Large intestine (tissue), 3 donors: Measurements from ENCODE around the gene EXOC3L2. TPM values are rescaled to one million over a fixed set of nuclear protein-coding genes. Genes with fewer than 3 reads are reported as not detected.

Experiments
- DNase-seq, 2 donors: peaks; one replicate each; pipeline versions ENCODE4 v3.0.0 to v3.0.0-alpha.2; 2013
- H3K27ac ChIP-seq: one replicate; pipeline ENCODE4 v1.5.1; 2013; ENCODE audit warnings: low read length
- H3K27me3 ChIP-seq: 2 replicates; pipeline ENCODE4 v1.6.1; 2013; ENCODE audit warnings: low read length; ENCODE audit not compliant: control insufficient read depth, insufficient read depth
- H3K36me3 ChIP-seq: 2 replicates; pipeline ENCODE4 v1.6.1; 2013; ENCODE audit warnings: low read length; ENCODE audit not compliant: control insufficient read depth, insufficient read depth
- H3K4me1 ChIP-seq: one replicate; pipeline ENCODE4 v1.6.1; 2013; ENCODE audit warnings: low read length; ENCODE audit not compliant: control insufficient read depth, insufficient read depth
- H3K4me3 ChIP-seq: one replicate; pipeline ENCODE4 v1.5.1; 2013; ENCODE audit warnings: low read length
- H3K9me3 ChIP-seq: one replicate; pipeline ENCODE4 v1.6.1; 2013; ENCODE audit warnings: mild to moderate bottlenecking, low read depth, low read length, moderate library complexity; ENCODE audit not compliant: control insufficient read depth
- WGBS: methylation state at CpG from one replicate; pipeline ENCODE4 v1.1.5; 2013; ENCODE audit warnings: low lambda C conversion rate; ENCODE audit not compliant: insufficient coverage; 5-methylcytosine and 5-hydroxymethylcytosine counted together
- polyA plus RNA-seq: library from polyadenylated mRNA; unstranded; fragments of 120-200 nt; gene quantifications from one replicate; pipeline ENCODE4 v1.2.1, GENCODE V29; 2013

The EXOC3L2 gene
- polyA plus RNA-seq, 1 donor: 1.7 TPM

- Histone ChIP-seq H3K4me3 (no peak overlapping the region), H3K36me3 (no peaks in the 10 kb centered on the region), H3K9me3 (no peaks in the 10 kb centered on the region), H3K27me3 (no peaks in the 10 kb centered on the region), H3K4me1 (peaks cover 3% of the 10 kb centered on the region), H3K27ac (no peak overlapping the region)
- DNase-seq: no peak
- WGBS: no CpG with 5 or more reads among the region's 4 CpGs
Observed at GRCh38 chr19:45172173-45172572, 73.0 kb downstream of the EXOC3L2 start.

DNA sequence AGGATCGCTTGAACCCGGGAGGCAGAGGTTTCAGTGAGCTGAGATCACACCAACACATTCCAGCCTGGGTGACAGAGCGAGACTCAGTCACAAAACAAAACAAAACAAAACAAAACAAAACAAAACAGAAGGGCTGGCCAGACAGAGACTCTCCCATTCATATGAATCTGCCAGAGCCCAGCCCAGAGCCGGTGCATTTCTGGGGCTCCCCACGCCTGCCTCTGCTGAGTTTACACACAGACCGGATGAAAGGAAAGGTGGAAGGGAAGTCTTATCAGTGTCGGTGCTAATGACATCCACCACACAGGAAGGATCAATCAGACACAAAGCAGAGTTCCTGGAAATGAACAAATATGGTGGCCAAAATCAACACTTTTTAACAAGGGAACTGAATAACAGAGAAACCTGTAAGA is 74.0 kb downstream of the EXOC3L2 start:
- Histone ChIP-seq H3K36me3 (no peaks in the 10 kb centered on the region), H3K4me3 (no peak overlapping the region), H3K27me3 (no peaks in the 10 kb centered on the region), H3K9me3 (no peaks in the 10 kb centered on the region), H3K27ac (no peak overlapping the region), H3K4me1 (no peaks in the 10 kb centered on the region)
- no CpG with 5 or more reads among the region's 7 CpGs for WGBS
- DNase-seq: no peak

DNA sequence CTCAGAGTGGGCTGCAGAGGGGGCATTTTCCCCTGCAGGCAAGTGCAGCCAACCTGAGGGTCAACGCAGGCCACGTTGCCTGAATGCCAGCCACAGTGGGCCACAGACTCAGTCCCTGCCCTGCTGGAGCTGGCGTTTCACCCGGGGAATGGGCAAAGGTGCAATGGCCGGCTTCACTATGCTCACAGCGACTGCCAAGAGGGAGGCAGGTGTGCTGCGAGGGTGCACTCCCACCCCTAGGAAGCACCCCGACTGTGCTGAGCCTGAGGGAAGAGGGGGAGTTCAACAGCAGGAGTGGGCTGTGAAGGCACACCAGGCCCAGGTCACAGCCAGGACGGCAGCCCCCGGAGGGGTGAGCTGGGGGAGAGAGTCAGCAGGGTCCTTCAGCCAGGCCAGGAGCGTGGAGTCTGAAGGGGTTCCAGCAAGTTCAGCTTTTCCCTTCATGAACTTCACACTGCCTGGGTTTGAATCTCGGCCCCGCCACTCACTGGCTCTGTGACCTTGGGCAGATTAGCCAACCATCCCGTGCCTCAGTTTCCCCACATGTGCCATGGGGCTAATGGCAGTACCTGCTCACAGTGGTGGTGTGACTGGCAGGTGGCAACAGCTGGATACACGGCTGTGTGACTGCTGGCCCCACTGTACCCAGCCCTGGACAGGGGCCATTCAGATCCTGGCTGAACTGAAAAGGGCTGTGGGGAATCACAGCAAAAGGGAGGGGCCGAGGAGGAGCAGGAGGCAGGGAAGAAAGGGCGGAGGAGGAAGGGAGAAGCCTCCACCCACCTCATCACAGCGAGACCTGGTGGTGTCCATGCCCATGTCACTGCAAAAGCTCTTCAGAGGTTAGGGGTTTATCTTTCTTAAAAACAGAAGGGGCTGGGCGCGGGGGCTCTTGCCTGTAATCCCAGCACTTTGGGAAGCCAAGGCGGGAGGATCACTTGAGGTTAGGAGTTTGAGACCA is 74.8 kb downstream of the EXOC3L2 start:
- no peaks in the 10 kb centered on the region for H3K27me3 ChIP-seq
- H3K9me3 ChIP-seq: no peaks in the 10 kb centered on the region
- no peak for DNase-seq
- WGBS: no CpG with 5 or more reads among the region's 21 CpGs
- H3K4me1 ChIP-seq: no peaks in the 10 kb centered on the region
- no peak overlapping the region for H3K27ac ChIP-seq
- H3K4me3 ChIP-seq: no peak overlapping the region
- no peaks in the 10 kb centered on the region for H3K36me3 ChIP-seq

DNA sequence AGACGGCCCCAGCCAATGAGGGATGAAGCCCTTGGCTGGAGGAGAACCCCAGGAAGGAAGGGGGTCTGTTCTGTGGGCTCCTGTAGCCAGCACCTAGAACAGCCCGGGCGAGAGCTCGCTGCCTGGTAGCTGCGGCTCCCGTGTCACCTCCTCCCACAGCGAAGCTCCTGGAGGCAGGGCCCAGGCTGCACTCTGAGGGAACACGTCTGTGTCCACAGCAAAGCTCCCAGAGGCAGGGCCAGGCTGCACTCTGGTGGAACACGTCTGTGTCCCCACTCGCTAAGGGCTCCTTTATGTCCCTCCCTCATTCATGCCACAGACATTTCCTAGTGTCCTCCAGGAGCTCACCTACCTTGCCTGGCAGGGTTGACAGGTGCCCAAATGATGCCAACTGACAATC is 75.6 kb downstream of the EXOC3L2 start:
- no peaks in the 10 kb centered on the region for H3K4me1 ChIP-seq
- no peaks in the 10 kb centered on the region for H3K27me3 ChIP-seq
- no peak overlapping the region for H3K27ac ChIP-seq
- H3K36me3 ChIP-seq: no peaks in the 10 kb centered on the region
- WGBS: no CpG with 5 or more reads among the region's 10 CpGs
- H3K9me3 ChIP-seq: no peaks in the 10 kb centered on the region
- H3K4me3 ChIP-seq: no peak overlapping the region
- no peak for DNase-seq

DNA sequence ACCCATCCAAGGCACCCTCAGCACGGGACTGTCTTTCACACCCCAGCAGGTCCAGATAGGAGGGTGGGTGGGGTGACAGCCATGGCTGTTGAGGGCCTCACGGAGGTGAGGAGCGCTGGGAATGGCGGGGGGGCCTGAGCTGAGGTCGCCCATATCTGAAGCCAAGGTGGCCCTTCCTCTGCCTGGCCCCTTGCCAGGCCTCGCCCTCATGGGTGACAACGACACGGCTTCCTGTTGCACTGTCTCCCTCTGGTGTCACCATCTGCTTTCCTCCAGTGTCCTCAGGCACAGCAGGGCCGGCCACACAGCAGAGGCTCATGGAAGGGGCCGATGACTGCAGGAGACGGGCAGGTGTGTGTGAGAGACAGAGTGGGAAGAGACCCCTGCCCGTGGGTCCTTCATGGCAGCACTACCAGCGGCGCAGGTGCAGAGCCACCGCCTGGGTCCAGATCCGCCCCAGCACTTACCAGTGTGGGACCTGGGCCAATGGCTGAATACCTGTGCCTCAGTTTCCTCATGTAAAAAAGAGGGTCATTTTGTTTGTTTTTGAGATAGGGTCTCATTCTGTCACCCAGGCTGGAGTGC is 76.3 kb downstream of the EXOC3L2 start:
- H3K9me3 ChIP-seq: no peaks in the 10 kb centered on the region
- peak in 1 of 2 donors; percentile 42 for DNase-seq
- no peaks in the 10 kb centered on the region for H3K27me3 ChIP-seq
- H3K36me3 ChIP-seq: no peaks in the 10 kb centered on the region
- no peaks in the 10 kb centered on the region for H3K4me1 ChIP-seq
- H3K27ac ChIP-seq: no peak overlapping the region
- no peak overlapping the region for H3K4me3 ChIP-seq
- WGBS: no CpG with 5 or more reads among the region's 16 CpGs

GRCh38 chr19:45166723-45167252 is 78.4 kb downstream of the EXOC3L2 start:
- Histone ChIP-seq H3K27ac (no peak overlapping the region), H3K36me3 (no peaks in the 10 kb centered on the region), H3K4me3 (no peak overlapping the region), H3K27me3 (no peaks in the 10 kb centered on the region), H3K9me3 (no peaks in the 10 kb centered on the region), H3K4me1 (no peaks in the 10 kb centered on the region)
- no peak for DNase-seq
- WGBS: no CpG with 5 or more reads among the region's 14 CpGs

GRCh38 chr19:45164577-45165335 is 80.5 kb downstream of the EXOC3L2 start:
- Histone ChIP-seq H3K27ac (no peak overlapping the region), H3K27me3 (peaks cover 12% of the 10 kb centered on the region), H3K4me3 (no peak overlapping the region), H3K4me1 (peaks cover 19% of the 10 kb centered on the region), H3K36me3 (no peaks in the 10 kb centered on the region), H3K9me3 (no peaks in the 10 kb centered on the region)
- WGBS: no CpG with 5 or more reads among the region's 27 CpGs
- peak; percentile 59 to 66 for DNase-seq

- no peak overlapping the region for H3K4me3 ChIP-seq
- H3K27ac ChIP-seq: no peak overlapping the region
- no peaks in the 10 kb centered on the region for H3K9me3 ChIP-seq
- peaks cover 21% of the 10 kb centered on the region for H3K4me1 ChIP-seq
- peaks cover 14% of the 10 kb centered on the region for H3K27me3 ChIP-seq
- DNase-seq: no peak
- no peaks in the 10 kb centered on the region for H3K36me3 ChIP-seq
- no CpG with 5 or more reads among the region's 15 CpGs for WGBS
Observed at GRCh38 chr19:45163751-45164460, 81.3 kb downstream of the EXOC3L2 start.

GRCh38 chr19:45163156-45163555 is 82.1 kb downstream of the EXOC3L2 start:
- WGBS: no CpG with 5 or more reads among the region's 17 CpGs
- H3K4me3 ChIP-seq: no peak overlapping the region
- no peak overlapping the region for H3K27ac ChIP-seq
- H3K27me3 ChIP-seq: peaks cover 14% of the 10 kb centered on the region
- peaks cover 21% of the 10 kb centered on the region for H3K4me1 ChIP-seq
- H3K36me3 ChIP-seq: no peaks in the 10 kb centered on the region
- no peaks in the 10 kb centered on the region for H3K9me3 ChIP-seq
- DNase-seq: no peak
